ENCODE results near the gene ASCC3. TPM values are rescaled to one million over a fixed set of nuclear protein-coding genes. Genes with fewer than 3 reads are reported as not detected.

ASCC3 gene
- total and polyA plus RNA-seq, 4 donors = 12.8 to 32.7 (median 16.4) TPM

GRCh38 chr6:100461278-100461916, 419.7 kb downstream of the ASCC3 start:
- TF ChIP-seq SP1 (IDR thresholded peaks at IDR 0.05) (no peak), FOXA2 (IDR thresholded peaks at IDR 0.05) (no peak), ZBTB33 (IDR thresholded peaks at IDR 0.05) (no peak), MAX (IDR thresholded peaks at IDR 0.05) (no peak), RAD21 (IDR thresholded peaks at IDR 0.05) (no peak), REST (IDR thresholded peaks at IDR 0.05) (no peak)
- DNase-seq (ENCODE audit: low spot score) = no peak
- H3K9ac ChIP-seq (ENCODE audit: low read depth in 1 of 2, low read length in 2 of 2) = no peak overlapping the region
- no peak overlapping the region for H3K27ac ChIP-seq (ENCODE audit: low read depth in 1 of 2, low read length in 2 of 2)
- H3K4me3 ChIP-seq (ENCODE audit: low read depth in 1 of 3, low read length in 3 of 3) = no peak overlapping the region
- 11% methylated on average over 29 of the region's 29 CpGs for WGBS
- no peaks in the 10 kb centered on the region for H3K36me3 ChIP-seq (ENCODE audit: control insufficient read depth in 4 of 4, insufficient read depth in 3 of 4, low read depth in 1 of 4, low read length in 3 of 4)
- peaks cover 0 to 23% (median 4%) of the 10 kb centered on the region in 4 donors for H3K9me3 ChIP-seq (ENCODE audit: control insufficient read depth in 4 of 4, low read length in 3 of 4)
- H3K27me3 ChIP-seq (ENCODE audit: control insufficient read depth in 4 of 4, insufficient read depth in 4 of 4, low read length in 3 of 4) = peaks cover 11 to 66% (median 26%) of the 10 kb centered on the region in 4 donors
- peaks cover 2 to 21% (median 10%) of the 10 kb centered on the region in 4 donors for H3K4me1 ChIP-seq (ENCODE audit: control insufficient read depth in 4 of 4, insufficient read depth in 4 of 4, low read length in 3 of 4)

- 11% methylated on average over 9 of the region's 9 CpGs for WGBS
- H3K4me1 ChIP-seq (ENCODE audit: control insufficient read depth in 4 of 4, insufficient read depth in 4 of 4, low read length in 3 of 4) = peaks cover 5 to 28% (median 13%) of the 10 kb centered on the region in 4 donors
- no peak for TF ChIP-seq JUND (IDR thresholded peaks at IDR 0.05)
- no peak for TF ChIP-seq ATF3 (IDR thresholded peaks at IDR 0.05)
- TF ChIP-seq RAD21 (IDR thresholded peaks at IDR 0.05) = no peak
- H3K4me3 ChIP-seq (ENCODE audit: low read depth in 1 of 3, low read length in 3 of 3) = no peak overlapping the region
- H3K9ac ChIP-seq (ENCODE audit: low read depth in 1 of 2, low read length in 2 of 2) = no peak overlapping the region
- peaks cover 11 to 67% (median 21%) of the 10 kb centered on the region in 4 donors for H3K27me3 ChIP-seq (ENCODE audit: control insufficient read depth in 4 of 4, insufficient read depth in 4 of 4, low read length in 3 of 4)
- no peaks in the 10 kb centered on the region for H3K36me3 ChIP-seq (ENCODE audit: control insufficient read depth in 4 of 4, insufficient read depth in 3 of 4, low read depth in 1 of 4, low read length in 3 of 4)
- H3K9me3 ChIP-seq (ENCODE audit: control insufficient read depth in 4 of 4, low read length in 3 of 4) = peaks cover 0 to 30% (median 2%) of the 10 kb centered on the region in 4 donors
- no peak for DNase-seq (ENCODE audit: low spot score)
- no peak overlapping the region for H3K27ac ChIP-seq (ENCODE audit: low read depth in 1 of 2, low read length in 2 of 2)
These were observed 420.4 kb downstream of the ASCC3 start for GRCh38 chr6:100460650-100461204.

GRCh38 chr6:100459592-100460184, 421.4 kb downstream of the ASCC3 start:
- Histone ChIP-seq H3K27ac (ENCODE audit: low read depth in 1 of 2, low read length in 2 of 2) (no peak overlapping the region), H3K9me3 (ENCODE audit: control insufficient read depth in 4 of 4, low read length in 3 of 4) (peaks cover 0 to 29% (median 3%) of the 10 kb centered on the region in 4 donors), H3K4me1 (ENCODE audit: control insufficient read depth in 4 of 4, insufficient read depth in 4 of 4, low read length in 3 of 4) (peaks cover 5 to 27% (median 15%) of the 10 kb centered on the region in 4 donors), H3K27me3 (ENCODE audit: control insufficient read depth in 4 of 4, insufficient read depth in 4 of 4, low read length in 3 of 4) (peaks cover 10 to 63% (median 25%) of the 10 kb centered on the region in 4 donors), H3K36me3 (ENCODE audit: control insufficient read depth in 4 of 4, insufficient read depth in 3 of 4, low read depth in 1 of 4, low read length in 3 of 4) (no peaks in the 10 kb centered on the region), H3K4me3 (ENCODE audit: low read depth in 1 of 3, low read length in 3 of 3) (no peak overlapping the region), H3K9ac (ENCODE audit: low read depth in 1 of 2, low read length in 2 of 2) (no peak overlapping the region)
- no peak for DNase-seq (ENCODE audit: low spot score)
- no peak for TF ChIP-seq MAX (IDR thresholded peaks at IDR 0.05)
- TF ChIP-seq SP1 (IDR thresholded peaks at IDR 0.05) = no peak
- TF ChIP-seq NR2F2 (IDR thresholded peaks at IDR 0.05) = no peak
- no peak for TF ChIP-seq REST (IDR thresholded peaks at IDR 0.05)
- TF ChIP-seq YY1 (IDR thresholded peaks at IDR 0.05) = no peak
- TF ChIP-seq CTCF (IDR thresholded peaks at IDR 0.05; ENCODE audit: low read depth, low read length, missing input control) = no peak
- no peak for TF ChIP-seq ATF3 (IDR thresholded peaks at IDR 0.05)
- no peak for TF ChIP-seq HNF4A (conservative IDR thresholded peaks at IDR 0.05)

All from liver (tissue), 9 donors.